B cell (primary cell): Measurements from ENCODE around the gene FAM219A. TPM values are rescaled to one million over a fixed set of nuclear protein-coding genes. Genes with fewer than 3 reads are reported as not detected.

ENCODE experiments used
- ATAC-seq: fragments of 200-7000 bp; cut with Tn5 transposase; one replicate; pipeline ENCODE4 v1.10.0; 2021; ENCODE audit warnings: low read depth, mild to moderate bottlenecking, moderate number of reproducible peaks, moderate library complexity
- CTCF ChIA-PET: fragments of 350-600 bp; sonication (Branson Sonifier 250); formaldehyde crosslinking; loops from one replicate; lab custom pipeline; 2021; ENCODE audit warnings: antibody characterized with exemption, inconsistent platforms; lab: Charles Lee
- POLR2A ChIA-PET: fragments of 350-600 bp; sonication (Branson Sonifier 250); formaldehyde crosslinking; loops from one replicate; lab custom pipeline; 2021; ENCODE audit warnings: antibody characterized with exemption; lab: Charles Lee
- DNase-seq: peaks from one replicate; pipeline ENCODE4 v3.0.0; 2013
- H2AFZ ChIP-seq: 2 replicates; pipeline ENCODE4 v1.6.1; 2012; ENCODE audit warnings: mild to moderate bottlenecking, low read depth, low read length; ENCODE audit not compliant: insufficient read depth, poor library complexity, severe bottlenecking
- H3K27ac ChIP-seq, 2 donors: 1 replicate in 1 of 2; 2 replicates in 1 of 2; pipeline ENCODE4 v1.5.1; 2012 to 2013; ENCODE audit warnings: low read length in 2 of 2, mild to moderate bottlenecking in 2 of 2, moderate library complexity in 1 of 2
- H3K27me3 ChIP-seq, 4 experiments: fragments of 200-600 bp in 1 of 4; sonication (generic) in 1 of 4; replicated peaks in 1 of 4; 1 replicate in 2 of 4; 2 replicates in 2 of 4; pipeline versions ENCODE4 v1.6.1 to v1.7.0; 2013 to 2016; ENCODE audit warnings: low read length in 3 of 4, mild to moderate bottlenecking in 2 of 4, mixed read lengths in 1 of 4, moderate library complexity in 1 of 4; ENCODE audit not compliant: insufficient read depth in 4 of 4, control insufficient read depth in 3 of 4; ENCODE audit errors: control extremely low read depth in 1 of 4
- H3K36me3 ChIP-seq, 2 experiments: replicated peaks in 1 of 2; 1 replicate in 1 of 2; 2 replicates in 1 of 2; pipeline versions ENCODE4 v1.6.1 to v1.7.1; 2013; ENCODE audit warnings: low read length in 1 of 2; ENCODE audit not compliant: insufficient read depth in 2 of 2, control insufficient read depth in 1 of 2; ENCODE audit errors: control extremely low read depth in 1 of 2, extremely low read depth in 1 of 2
- H3K4me1 ChIP-seq, 2 donors: fragments of 200-600 bp in 1 of 2; sonication (generic) in 1 of 2; 1 replicate in 1 of 2; 2 replicates in 1 of 2; pipeline versions ENCODE4 v1.5.1 to v1.6.1; 2013 to 2017; ENCODE audit warnings: low read length in 2 of 2; ENCODE audit not compliant: control insufficient read depth in 2 of 2, insufficient read depth in 2 of 2
- H3K4me2 ChIP-seq: replicated peaks from 2 replicates; pipeline ENCODE3; 2012; ENCODE audit warnings: mild to moderate bottlenecking, low read depth, low read length; ENCODE audit not compliant: poor library complexity, severe bottlenecking
- H3K4me3 ChIP-seq, 5 experiments: fragments of 200-600 bp in 1 of 5; sonication (generic) in 1 of 5; 1 replicate in 3 of 5; 2 replicates in 2 of 5; pipeline versions ENCODE4 v1.5.1 to v1.7.0; 2011 to 2016; ENCODE audit warnings: low read length in 4 of 5, mild to moderate bottlenecking in 4 of 5, low read depth in 2 of 5, control low read depth in 1 of 5, moderate library complexity in 1 of 5; ENCODE audit not compliant: insufficient read depth in 1 of 5; ENCODE audit errors: control extremely low read depth in 1 of 5, extremely low read depth in 1 of 5
- H3K79me2 ChIP-seq: fragments of 200-600 bp; sonication (generic); one replicate; pipeline ENCODE4 v1.6.0; 2016; ENCODE audit warnings: low read length; ENCODE audit not compliant: control insufficient read depth, insufficient read depth
- H3K9ac ChIP-seq: fragments of 200-600 bp; sonication (generic); 2 replicates; pipeline ENCODE4 v1.6.1; 2017; ENCODE audit warnings: mild to moderate bottlenecking, low read length, moderate library complexity
- H3K9me3 ChIP-seq, 3 donors: one replicate each; pipeline versions ENCODE4 v1.6.1 to v1.7.1; 2013; ENCODE audit warnings: low read length in 2 of 3; ENCODE audit not compliant: control insufficient read depth in 2 of 3, insufficient read depth in 1 of 3; ENCODE audit errors: control extremely low read depth in 1 of 3
- H4K20me1 ChIP-seq: 2 replicates; pipeline ENCODE4 v1.6.0; 2012; ENCODE audit warnings: mild to moderate bottlenecking, low read length; ENCODE audit not compliant: insufficient read depth, control insufficient read depth, poor library complexity, severe bottlenecking
- H3K27ac Mint-ChIP-seq: one replicate; pipeline ENCODE4 v1.8.0; 2021; ENCODE audit warnings: mixed read lengths
- H3K27me3 Mint-ChIP-seq: one replicate; pipeline ENCODE4 v1.8.0; 2021; ENCODE audit warnings: mixed read lengths
- H3K4me1 Mint-ChIP-seq: one replicate; pipeline ENCODE4 v1.8.0; 2021; ENCODE audit warnings: mixed read lengths
- H3K4me3 Mint-ChIP-seq: one replicate; pipeline ENCODE4 v1.8.0; 2021; ENCODE audit warnings: mixed read lengths
- H3K9me3 Mint-ChIP-seq: one replicate; pipeline ENCODE4 v1.8.0; 2022; ENCODE audit warnings: mixed read lengths; ENCODE audit not compliant: insufficient read depth
- EZH2 ChIP-seq: IDR thresholded peaks from 2 replicates; pipeline ENCODE4 v1.6.1; 2012; ENCODE audit warnings: borderline replicate concordance, low read depth, mild to moderate bottlenecking, moderate library complexity, low read length; ENCODE audit not compliant: insufficient read depth, poor library complexity, severe bottlenecking
- WGBS: methylation state at CpG from one replicate; pipeline ENCODE4 v1.1.5; 2013; ENCODE audit warnings: missing lambda C conversion rate; ENCODE audit not compliant: insufficient coverage; 5-methylcytosine and 5-hydroxymethylcytosine counted together
- intact Hi-C: fragments of 100-400 bp; cut with micrococcal nuclease; formaldehyde crosslinking; loops from one replicate; pipeline ENCODE4 v1.10.0; 2022
- polyA plus RNA-seq: library from polyadenylated mRNA; depleted of rRNA; stranded (reverse); fragments of >200 nt; gene quantifications from 2 replicates; pipeline ENCODE4 v1.2.3, GENCODE V29; 2012
- total RNA-seq, 2 donors: library from RNA; stranded (reverse); fragments of 120-200 nt in 1 of 2; gene quantifications; 1 replicate in 1 of 2; 2 replicates in 1 of 2; pipeline versions ENCODE4 v1.2.3 to v1.2.4, GENCODE V29; 2013 to 2022
- TF ChIP-seq, protein P1 (sequence below): fragments of 200-600 bp; IDR thresholded peaks from one replicate; pipeline ENCODE4 v1.8.0; 2022; ENCODE audit warnings: antibody characterized with exemption, mild to moderate bottlenecking

Gene FAM219A
- total and polyA plus RNA-seq, 2 donors (not counting 1 experiment from before 2014, with no cell fraction given) = 12.9 to 17.3 TPM

DNA sequence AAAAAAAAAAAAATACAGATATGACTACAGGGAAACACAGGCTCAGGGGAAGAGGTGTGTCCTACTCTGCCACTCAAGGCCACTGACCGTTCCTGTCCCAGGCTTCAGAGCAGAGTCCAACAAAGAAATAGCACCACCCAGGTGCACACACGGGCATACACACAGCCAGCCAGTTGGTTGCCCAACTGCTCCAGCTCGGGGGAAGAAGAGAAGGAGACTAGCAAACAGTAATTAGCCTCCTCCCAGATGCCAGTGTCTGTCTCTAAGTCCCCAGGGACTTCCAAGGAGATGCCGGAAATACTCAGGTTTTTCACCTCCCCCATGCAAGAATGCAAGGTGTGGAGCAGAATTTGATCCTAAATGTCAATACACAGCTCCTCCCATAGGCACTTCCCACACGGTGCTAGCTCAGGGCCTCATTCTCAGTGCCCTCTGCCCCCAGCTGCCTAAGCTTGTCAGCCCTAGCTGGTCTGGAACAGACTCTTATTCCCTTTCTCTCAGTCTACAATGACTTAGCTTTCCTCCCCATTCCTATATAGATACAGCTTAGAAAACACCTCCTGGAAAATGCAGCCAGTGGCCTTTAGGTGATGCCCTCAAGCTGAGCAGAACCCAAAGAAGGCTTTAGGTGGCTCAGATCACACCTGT is 83.3 kb downstream of the FAM219A start:
- no peak overlapping the region for H2AFZ ChIP-seq
- DNase-seq (no peak), ATAC-seq (no peak)
- peaks cover 18 to 29% of the 10 kb centered on the region in 2 donors for H3K4me1 ChIP-seq
- CTCF ChIA-PET = interaction anchor here (0.5 to 5.7 kb wide), 4 partner anchors 29 to 749 kb away, joined by 3 to 72 read pairs (median 6); no protein-coding TSS in a partner anchor
- peaks cover 25% of the 10 kb centered on the region for H3K4me1 Mint-ChIP-seq
- H3K36me3 ChIP-seq = no peaks in the 10 kb centered on the region
- H3K27me3 Mint-ChIP-seq = no peaks in the 10 kb centered on the region
- POLR2A ChIA-PET = no interaction called here
- no peaks in the 10 kb centered on the region for H3K79me2 ChIP-seq
- no peak overlapping the region for H3K9ac ChIP-seq
- H3K27ac ChIP-seq = no peak overlapping the region
- intact Hi-C loops = loop anchor here (5.0 to 10.0 kb wide), 7 partner anchors 248 to 900 kb away; partner anchors contain the start of genes ATOSB, DCAF12, NOL6 and PIGO
- TF ChIP-seq EZH2 = no peak
- TF ChIP-seq, protein P1, sequence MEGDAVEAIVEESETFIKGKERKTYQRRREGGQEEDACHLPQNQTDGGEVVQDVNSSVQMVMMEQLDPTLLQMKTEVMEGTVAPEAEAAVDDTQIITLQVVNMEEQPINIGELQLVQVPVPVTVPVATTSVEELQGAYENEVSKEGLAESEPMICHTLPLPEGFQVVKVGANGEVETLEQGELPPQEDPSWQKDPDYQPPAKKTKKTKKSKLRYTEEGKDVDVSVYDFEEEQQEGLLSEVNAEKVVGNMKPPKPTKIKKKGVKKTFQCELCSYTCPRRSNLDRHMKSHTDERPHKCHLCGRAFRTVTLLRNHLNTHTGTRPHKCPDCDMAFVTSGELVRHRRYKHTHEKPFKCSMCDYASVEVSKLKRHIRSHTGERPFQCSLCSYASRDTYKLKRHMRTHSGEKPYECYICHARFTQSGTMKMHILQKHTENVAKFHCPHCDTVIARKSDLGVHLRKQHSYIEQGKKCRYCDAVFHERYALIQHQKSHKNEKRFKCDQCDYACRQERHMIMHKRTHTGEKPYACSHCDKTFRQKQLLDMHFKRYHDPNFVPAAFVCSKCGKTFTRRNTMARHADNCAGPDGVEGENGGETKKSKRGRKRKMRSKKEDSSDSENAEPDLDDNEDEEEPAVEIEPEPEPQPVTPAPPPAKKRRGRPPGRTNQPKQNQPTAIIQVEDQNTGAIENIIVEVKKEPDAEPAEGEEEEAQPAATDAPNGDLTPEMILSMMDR = no peak
- 86% methylated on average over 5 of the region's 5 CpGs for WGBS
- peaks cover 0 to under 1% (median 0%) of the 10 kb centered on the region in 4 experiments for H3K27me3 ChIP-seq
- H3K4me3 ChIP-seq = no peak overlapping the region
- no peaks in the 10 kb centered on the region for H4K20me1 ChIP-seq
- H3K9me3 Mint-ChIP-seq = no peaks in the 10 kb centered on the region
- H3K4me3 Mint-ChIP-seq = peak overlapping the region; percentile 98
- peaks cover 0 to 26% (median 0%) of the 10 kb centered on the region in 3 donors for H3K9me3 ChIP-seq
- H3K4me2 ChIP-seq = no peak overlapping the region
- H3K27ac Mint-ChIP-seq = peak overlapping the region; percentile 82

- Mint-ChIP-seq H3K27me3 (no peaks in the 10 kb centered on the region), H3K9me3 (no peaks in the 10 kb centered on the region), H3K27ac (no peak overlapping the region), H3K4me1 (peaks cover 19% of the 10 kb centered on the region), H3K4me3 (no peak overlapping the region)
- 79% methylated on average over 3 of the region's 3 CpGs for WGBS
- Histone ChIP-seq H3K9ac (no peak overlapping the region), H3K36me3 (no peaks in the 10 kb centered on the region), H3K27ac (no peak overlapping the region), H2AFZ (no peak overlapping the region), H3K27me3 (no peaks in the 10 kb centered on the region), H4K20me1 (no peaks in the 10 kb centered on the region), H3K4me1 (peaks cover 13 to 22% of the 10 kb centered on the region in 2 donors), H3K9me3 (peaks cover 0 to 22% (median 0%) of the 10 kb centered on the region in 3 donors), H3K4me3 (no peak overlapping the region), H3K79me2 (no peaks in the 10 kb centered on the region), H3K4me2 (no peak overlapping the region)
- TF ChIP-seq EZH2 = no peak
- TF ChIP-seq, protein P1 = no peak
- POLR2A ChIA-PET = interaction anchor here (0.7 kb wide), 1 partner anchor 35 kb away, joined by 3 read pairs; no protein-coding TSS in a partner anchor
- intact Hi-C loops = loop anchor here (10.0 kb wide), 2 partner anchors 450 to 900 kb away; partner anchors contain the start of gene NOL6
- DNase-seq (no peak), ATAC-seq (no peak)
- CTCF ChIA-PET = interaction anchor here (0.6 to 1.3 kb wide), 4 partner anchors 30 to 129 kb away, joined by 3 to 4 read pairs (median 3); no protein-coding TSS in a partner anchor
These were observed 84.0 kb downstream of the FAM219A start for GRCh38 chr9:34374339-34374738.
